ENCODE measurements around the gene JARID2. TPM values are rescaled to one million over a fixed set of nuclear protein-coding genes. Genes with fewer than 3 reads are reported as not detected.

JARID2 gene
- total RNA-seq, 3 donors from 2014 or later, result 10.5 to 13.9 (median 11.5) TPM

DNA sequence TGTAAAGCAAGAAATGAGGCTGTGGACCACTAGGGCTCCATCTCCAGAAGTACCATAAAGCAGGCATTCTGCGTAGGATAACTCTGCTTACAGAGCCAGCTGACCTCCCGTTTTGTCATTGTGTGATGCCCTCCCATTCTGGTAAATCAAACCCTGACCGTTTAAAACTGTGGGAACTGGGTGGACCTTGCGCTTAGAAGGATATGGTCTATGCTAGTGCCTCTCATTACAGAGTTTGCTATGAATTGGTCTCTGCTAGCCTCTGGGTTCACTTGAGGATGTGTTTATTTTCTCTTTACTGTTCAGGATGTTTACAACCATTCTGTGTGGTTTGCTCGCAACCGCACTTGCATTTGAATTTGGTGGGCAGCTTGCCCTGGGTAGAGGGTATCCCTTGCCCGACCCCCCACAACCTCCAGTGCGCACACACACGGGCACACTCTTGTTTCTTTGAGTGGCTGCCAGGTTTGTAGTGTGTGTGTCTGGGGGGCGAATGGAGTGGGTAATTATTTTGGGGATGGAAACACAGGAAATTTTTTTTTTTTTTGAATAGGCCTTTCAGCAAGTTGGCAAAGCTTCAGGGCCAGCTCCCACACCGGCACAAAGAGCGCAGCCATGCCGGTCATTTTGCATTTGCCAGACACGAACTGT lies 198.3 kb downstream of the JARID2 start:
- no peak for DNase-seq (ENCODE audit: low spot score in 2 of 2)
- Histone ChIP-seq H3K4me1 (no peaks in the 10 kb centered on the region), H3K9me3 (no peaks in the 10 kb centered on the region), H3K27me3 (no peaks in the 10 kb centered on the region), H3K27ac (no peak overlapping the region), H3K4me3 (no peak overlapping the region), H3K36me3 (no peaks in the 10 kb centered on the region)
- no peak for TF ChIP-seq CTCF (IDR thresholded peaks at IDR 0.05)
- no peak for TF ChIP-seq POLR2A (IDR thresholded peaks at IDR 0.05)
- TF ChIP-seq POLR2AphosphoS5 (IDR thresholded peaks at IDR 0.05), result no peak
- intact Hi-C loops (cut with DNase I; ENCODE audit: low total_unique reads), result no loop called here

- Histone ChIP-seq H3K4me3 (no peak overlapping the region), H3K36me3 (no peaks in the 10 kb centered on the region), H3K27ac (no peak overlapping the region), H3K9me3 (no peaks in the 10 kb centered on the region), H3K27me3 (no peaks in the 10 kb centered on the region), H3K4me1 (no peaks in the 10 kb centered on the region)
- intact Hi-C loops (cut with DNase I; ENCODE audit: low total_unique reads), result no loop called here
- no peak for DNase-seq (ENCODE audit: low spot score in 2 of 2)
- TF ChIP-seq POLR2A (IDR thresholded peaks at IDR 0.05), result no peak
- TF ChIP-seq POLR2AphosphoS5 (IDR thresholded peaks at IDR 0.05), result no peak
- TF ChIP-seq CTCF (IDR thresholded peaks at IDR 0.05), result no peak
These were observed 199.0 kb downstream of the JARID2 start for GRCh38 chr6:15444881-15445280.

DNA sequence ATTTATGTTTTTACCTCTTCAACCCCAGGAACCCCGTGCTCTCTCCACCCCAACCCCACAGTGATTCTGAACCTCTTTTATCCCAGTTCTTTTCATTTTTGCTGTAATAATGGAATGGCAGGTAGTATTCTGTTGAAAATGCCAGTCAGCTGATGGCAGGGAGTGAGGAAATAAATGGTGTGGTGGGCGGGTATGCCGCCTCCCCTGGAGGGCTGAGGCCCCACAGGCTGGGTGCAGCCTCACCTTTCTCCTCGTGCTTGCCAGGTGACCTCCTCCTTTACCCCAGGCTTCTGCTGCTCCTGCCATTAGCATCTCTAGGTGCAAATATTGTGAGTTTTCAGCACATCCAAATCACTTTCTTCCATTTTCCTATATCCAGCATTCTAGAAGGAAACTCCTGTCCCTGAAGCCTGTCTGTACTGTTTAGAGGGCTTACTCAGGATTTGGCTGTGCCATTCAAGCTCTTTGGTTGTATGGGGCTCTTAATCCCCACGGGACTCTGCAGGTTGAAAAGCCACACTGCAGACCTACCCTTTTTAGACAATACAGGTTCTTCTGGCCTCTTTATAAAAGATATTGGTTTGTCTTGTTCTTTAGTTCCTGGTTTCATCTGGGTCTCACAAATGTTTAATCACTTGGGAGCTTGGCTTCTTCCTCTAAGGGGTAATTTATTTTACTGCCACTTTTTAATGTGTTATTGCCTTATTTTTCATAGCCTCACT lies 201.8 kb downstream of the JARID2 start:
- no peaks in the 10 kb centered on the region for H3K4me1 ChIP-seq
- no peak overlapping the region for H3K4me3 ChIP-seq
- intact Hi-C loops (cut with DNase I; ENCODE audit: low total_unique reads), result loop anchor here (2.0 kb wide), 1 partner anchor 73 kb away; no protein-coding TSS in a partner anchor
- no peaks in the 10 kb centered on the region for H3K9me3 ChIP-seq
- no peaks in the 10 kb centered on the region for H3K27me3 ChIP-seq
- H3K27ac ChIP-seq, result no peak overlapping the region
- TF ChIP-seq POLR2AphosphoS5 (IDR thresholded peaks at IDR 0.05) (no peak), POLR2A (IDR thresholded peaks at IDR 0.05) (no peak), CTCF (IDR thresholded peaks at IDR 0.05) (no peak)
- no peak for DNase-seq (ENCODE audit: low spot score in 2 of 2)
- H3K36me3 ChIP-seq, result no peaks in the 10 kb centered on the region

DNA sequence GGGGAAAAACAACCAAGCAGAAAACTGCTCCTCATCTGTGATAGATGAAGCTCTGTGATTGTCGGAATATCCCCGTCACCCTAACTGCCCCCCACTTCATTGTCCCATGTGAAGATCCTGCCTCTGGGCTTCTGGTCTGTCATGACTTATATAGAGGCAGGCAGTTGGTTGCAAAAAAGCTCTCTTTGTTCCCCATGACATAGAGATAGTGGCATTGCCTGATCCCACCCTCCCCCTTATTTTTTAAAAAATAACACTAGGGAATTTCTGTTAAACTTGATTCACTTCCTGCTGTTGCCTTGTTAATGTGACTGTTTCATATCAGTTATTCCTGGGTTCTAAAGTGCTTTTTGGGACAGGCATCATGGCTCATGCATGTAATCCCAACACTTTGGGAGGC lies 203.1 kb downstream of the JARID2 start:
- no peaks in the 10 kb centered on the region for H3K27me3 ChIP-seq
- intact Hi-C loops (cut with DNase I; ENCODE audit: low total_unique reads), result loop anchor here (2.0 kb wide), 1 partner anchor 72 kb away; no protein-coding TSS in a partner anchor
- H3K4me1 ChIP-seq, result no peaks in the 10 kb centered on the region
- no peaks in the 10 kb centered on the region for H3K9me3 ChIP-seq
- H3K36me3 ChIP-seq, result no peaks in the 10 kb centered on the region
- no peak overlapping the region for H3K4me3 ChIP-seq
- H3K27ac ChIP-seq, result no peak overlapping the region
- TF ChIP-seq CTCF (IDR thresholded peaks at IDR 0.05), result no peak
- no peak for TF ChIP-seq POLR2AphosphoS5 (IDR thresholded peaks at IDR 0.05)
- TF ChIP-seq POLR2A (IDR thresholded peaks at IDR 0.05), result no peak
- DNase-seq (ENCODE audit: low spot score in 2 of 2), result no peak

GRCh38 chr6:15451738-15452137 lies 205.9 kb downstream of the JARID2 start:
- no peaks in the 10 kb centered on the region for H3K36me3 ChIP-seq
- H3K9me3 ChIP-seq, result no peaks in the 10 kb centered on the region
- H3K4me1 ChIP-seq, result no peaks in the 10 kb centered on the region
- DNase-seq (ENCODE audit: low spot score in 2 of 2), result no peak
- intact Hi-C loops (cut with DNase I; ENCODE audit: low total_unique reads), result loop anchor here (1.0 kb wide), 1 partner anchor 21 kb away; no protein-coding TSS in a partner anchor
- H3K4me3 ChIP-seq, result no peak overlapping the region
- no peaks in the 10 kb centered on the region for H3K27me3 ChIP-seq
- TF ChIP-seq CTCF (IDR thresholded peaks at IDR 0.05), result no peak
- no peak for TF ChIP-seq POLR2A (IDR thresholded peaks at IDR 0.05)
- TF ChIP-seq POLR2AphosphoS5 (IDR thresholded peaks at IDR 0.05), result no peak
- no peak overlapping the region for H3K27ac ChIP-seq

Measured in breast epithelium (tissue), 4 donors.